Retinal pigment epithelial cell (primary cell): Measurements from ENCODE around the gene BOC.
"Not testable (repeated sequence)": the region's sequence is repeated elsewhere in the genome, so short reads cannot be mapped to it uniquely, and the experiment has no call there.

Experiments used
- DNase-seq: peaks from one replicate; pipeline ENCODE4 v3.0.0-alpha.2; 2010; ENCODE audit warnings: low read depth
- H3K4me3 ChIP-seq: 2 replicates; pipeline ENCODE4 v1.5.1; 2011; ENCODE audit warnings: mild to moderate bottlenecking, low read length, control low read depth, moderate library complexity
- TF ChIP-seq, protein P1 (sequence below): conservative IDR thresholded peaks from 2 replicates; pipeline ENCODE4 v1.5.1; 2011; ENCODE audit warnings: low read depth, low read length, control low read depth, inconsistent platforms

The BOC gene

DNA sequence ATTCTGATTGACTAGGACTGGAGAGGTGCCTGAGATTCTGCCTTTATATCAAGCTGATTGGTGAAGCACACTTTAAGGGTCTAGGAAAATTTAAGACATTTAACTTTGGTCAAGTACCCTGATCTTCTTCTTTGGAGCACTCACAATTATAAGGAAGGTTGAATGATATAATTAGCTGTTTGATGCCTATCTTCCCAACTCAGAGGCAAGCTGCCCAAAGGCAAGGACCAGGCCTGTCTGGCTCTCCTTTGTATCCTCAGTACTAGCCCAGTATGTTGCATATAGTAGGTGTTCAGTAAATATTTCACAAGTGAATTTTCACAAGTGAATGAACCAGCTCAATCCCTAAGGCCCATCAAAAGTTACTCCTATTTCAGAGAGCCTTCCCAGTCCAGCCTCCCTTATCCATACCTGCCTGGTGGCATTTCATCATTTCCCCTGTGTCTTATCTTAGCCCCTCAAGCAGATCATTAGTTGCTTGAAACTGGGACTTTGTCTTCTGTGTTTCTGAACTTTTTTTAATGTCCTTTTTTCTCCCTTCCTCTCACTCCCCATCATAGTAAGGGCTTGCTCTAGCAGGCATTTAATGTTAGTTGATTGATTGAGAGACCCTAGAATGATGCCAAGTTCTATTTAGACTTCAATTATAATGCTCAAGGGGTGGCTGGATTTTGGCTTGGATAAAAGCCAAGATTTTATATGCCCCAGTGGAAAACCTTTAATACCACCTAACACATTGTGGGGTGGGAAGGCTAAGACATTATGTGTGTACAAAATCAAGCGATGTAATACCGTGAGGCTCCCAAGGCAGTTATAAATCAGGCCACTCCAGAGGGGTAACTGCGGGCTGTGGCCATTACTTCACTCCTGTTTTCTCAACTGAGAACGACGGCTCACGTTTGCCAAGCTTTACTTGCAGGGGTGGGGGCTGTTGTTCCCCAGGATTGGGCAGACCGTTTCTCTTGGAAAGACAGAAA lies 43.2 kb upstream of the BOC start:
- no peak for DNase-seq
- TF ChIP-seq, protein P1, sequence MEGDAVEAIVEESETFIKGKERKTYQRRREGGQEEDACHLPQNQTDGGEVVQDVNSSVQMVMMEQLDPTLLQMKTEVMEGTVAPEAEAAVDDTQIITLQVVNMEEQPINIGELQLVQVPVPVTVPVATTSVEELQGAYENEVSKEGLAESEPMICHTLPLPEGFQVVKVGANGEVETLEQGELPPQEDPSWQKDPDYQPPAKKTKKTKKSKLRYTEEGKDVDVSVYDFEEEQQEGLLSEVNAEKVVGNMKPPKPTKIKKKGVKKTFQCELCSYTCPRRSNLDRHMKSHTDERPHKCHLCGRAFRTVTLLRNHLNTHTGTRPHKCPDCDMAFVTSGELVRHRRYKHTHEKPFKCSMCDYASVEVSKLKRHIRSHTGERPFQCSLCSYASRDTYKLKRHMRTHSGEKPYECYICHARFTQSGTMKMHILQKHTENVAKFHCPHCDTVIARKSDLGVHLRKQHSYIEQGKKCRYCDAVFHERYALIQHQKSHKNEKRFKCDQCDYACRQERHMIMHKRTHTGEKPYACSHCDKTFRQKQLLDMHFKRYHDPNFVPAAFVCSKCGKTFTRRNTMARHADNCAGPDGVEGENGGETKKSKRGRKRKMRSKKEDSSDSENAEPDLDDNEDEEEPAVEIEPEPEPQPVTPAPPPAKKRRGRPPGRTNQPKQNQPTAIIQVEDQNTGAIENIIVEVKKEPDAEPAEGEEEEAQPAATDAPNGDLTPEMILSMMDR, result no peak
- H3K4me3 ChIP-seq, result no peak overlapping the region

DNA sequence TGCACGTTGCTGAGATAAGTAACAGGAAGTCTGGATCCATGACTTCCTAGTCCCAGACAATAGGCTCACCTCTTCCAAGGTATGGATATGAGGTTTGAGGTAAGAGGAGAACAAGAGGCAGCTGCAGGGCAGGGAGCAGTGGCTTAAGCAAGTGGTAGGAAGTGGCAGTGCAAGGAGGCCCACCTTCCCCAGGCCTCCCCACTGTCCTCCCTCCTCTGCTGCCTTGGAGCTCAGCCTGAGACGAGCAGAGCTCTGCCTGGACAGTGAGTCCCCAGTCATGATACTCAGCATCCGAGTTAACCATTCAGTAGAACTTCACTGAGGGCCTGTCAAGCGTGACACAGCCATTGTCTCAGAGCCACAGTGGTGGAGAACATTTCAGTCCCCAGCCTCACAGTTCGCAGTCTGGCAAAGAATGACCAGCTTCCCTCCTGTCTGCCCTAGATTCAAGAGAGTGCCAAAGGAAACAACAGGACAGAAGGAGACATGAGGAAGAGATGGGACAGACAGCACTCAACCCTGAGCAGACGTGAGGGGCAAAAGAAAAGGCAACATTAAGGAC lies 41.4 kb upstream of the BOC start:
- H3K4me3 ChIP-seq, result no peak overlapping the region
- no peak for DNase-seq
- TF ChIP-seq, protein P1, result no peak

DNA sequence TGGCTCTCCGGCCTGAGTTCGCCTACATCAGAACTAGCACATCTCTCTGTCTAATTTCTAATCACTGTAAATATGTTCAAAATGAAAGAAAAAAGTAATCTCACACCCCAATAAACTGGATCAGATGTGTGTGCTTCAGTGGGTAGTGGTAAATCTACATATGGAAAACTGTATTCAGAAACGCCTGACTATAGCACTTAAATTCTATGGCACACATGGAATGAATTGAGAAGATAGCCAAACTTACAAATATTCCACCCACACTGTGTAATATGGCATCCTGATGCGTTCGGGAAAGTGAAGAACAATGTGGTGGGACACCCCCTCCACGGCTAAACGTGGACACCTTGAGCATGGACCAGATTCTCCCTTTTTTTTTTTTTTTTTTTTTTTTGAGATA lies 40.6 kb upstream of the BOC start:
- H3K4me3 ChIP-seq, result no peak overlapping the region
- TF ChIP-seq, protein P1, result no peak
- DNase-seq, result no peak

DNA sequence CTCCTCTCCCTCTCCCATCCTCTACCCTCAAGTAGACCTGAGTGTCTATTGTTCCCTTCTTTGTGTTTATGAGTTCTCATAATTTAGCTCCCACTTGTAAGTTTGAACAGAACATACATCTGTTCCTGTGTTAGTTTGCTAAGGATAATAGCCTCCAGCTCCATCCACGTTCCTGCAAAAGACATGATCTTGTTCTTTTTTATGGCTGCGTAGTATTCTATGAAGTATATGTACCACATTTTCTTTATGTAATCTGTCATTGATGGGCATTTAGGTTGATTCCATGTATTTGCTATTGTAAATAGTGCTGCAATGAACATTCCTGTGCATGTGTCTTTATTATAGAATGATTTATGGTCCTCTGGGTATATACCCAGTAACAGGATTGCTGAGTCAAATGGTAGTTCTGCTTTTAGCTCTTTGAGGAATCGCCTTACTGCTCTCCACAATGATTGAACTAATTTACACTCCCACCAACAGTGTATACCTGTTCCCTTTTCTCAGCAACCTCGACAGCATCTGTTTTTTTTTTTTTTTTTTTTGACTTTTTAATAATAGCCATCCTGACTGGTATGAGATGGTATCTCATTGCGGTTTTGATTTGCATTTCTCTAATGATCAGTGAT lies 39.6 kb upstream of the BOC start:
- DNase-seq, H3K4me3 ChIP-seq: not testable (repeated sequence)

DNA sequence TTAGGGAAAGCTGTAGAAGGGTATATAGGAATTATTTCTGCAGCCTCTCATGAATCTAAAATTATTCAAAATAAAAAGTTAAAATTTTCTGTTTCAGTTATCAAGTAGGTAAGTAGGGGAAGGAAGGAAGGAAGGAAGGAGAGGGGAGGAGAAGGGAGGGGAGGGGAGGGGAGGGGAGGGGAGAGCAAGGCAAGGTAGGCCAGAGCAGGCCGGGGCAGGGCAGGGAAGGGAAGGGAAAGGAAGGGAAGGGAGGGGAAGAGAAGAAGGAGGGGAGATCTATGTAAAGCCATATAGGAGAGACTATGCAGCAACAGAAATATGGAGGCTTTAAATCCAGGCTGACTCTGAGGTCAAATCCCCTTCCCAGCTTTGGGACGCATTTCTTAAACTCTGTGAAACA lies 38.3 kb upstream of the BOC start:
- TF ChIP-seq, protein P1, result no peak
- DNase-seq, result no peak
- H3K4me3 ChIP-seq, result no peak overlapping the region

DNA sequence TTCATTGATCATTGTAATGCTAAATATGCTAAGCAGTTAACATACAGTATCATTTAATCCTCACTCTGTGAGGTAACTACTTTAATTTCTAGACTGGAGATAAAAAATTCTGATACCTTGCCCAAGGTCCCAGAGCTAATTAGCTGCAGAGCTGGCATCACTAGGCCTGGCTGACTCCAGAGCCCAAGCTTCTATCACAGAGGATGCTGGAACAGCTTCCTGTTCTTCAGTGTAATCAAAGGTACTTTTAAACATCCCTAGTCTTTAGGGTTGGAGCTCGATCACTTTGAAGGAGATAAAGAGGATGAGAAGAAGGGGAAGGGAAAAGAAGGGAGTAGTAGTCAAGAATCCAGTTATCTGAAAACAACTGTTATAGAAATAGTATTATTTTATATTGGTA lies 37.1 kb upstream of the BOC start:
- no peak overlapping the region for H3K4me3 ChIP-seq
- TF ChIP-seq, protein P1, result no peak
- DNase-seq, result no peak

DNA sequence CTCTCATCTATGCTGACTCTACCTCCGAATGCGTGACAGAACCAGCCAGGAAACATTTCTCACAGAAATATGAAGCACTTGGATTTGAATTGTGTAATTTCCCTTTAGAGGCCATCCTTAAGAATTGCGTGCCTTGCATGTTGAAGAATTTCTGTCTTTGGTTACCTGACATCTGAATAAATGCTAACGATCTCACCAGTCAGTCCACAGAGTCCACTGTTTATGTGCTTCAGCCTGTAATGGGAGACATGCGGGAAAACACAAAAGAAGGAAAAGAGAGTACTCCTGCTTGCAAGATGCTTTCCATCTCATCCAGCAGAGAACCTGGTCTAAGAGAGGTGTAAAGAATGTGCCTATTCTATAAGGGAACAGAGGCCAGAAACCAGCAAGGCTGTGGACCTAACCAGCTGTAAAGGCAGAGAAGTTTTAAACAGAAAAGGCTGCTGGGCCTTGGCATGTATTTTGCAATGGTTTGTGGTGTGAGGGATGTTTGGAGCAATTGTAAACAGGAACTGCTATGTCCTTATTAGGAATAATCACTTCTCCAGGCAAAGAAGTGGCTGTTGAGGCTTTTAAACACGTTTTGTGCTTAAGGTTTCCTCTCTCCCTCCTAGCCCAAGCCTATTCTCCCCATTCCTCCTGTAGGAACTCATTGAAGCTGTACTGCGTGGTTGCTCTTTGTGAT lies 36.4 kb upstream of the BOC start:
- DNase-seq, result no peak
- TF ChIP-seq, protein P1, result no peak

More for the DNA sequence above, 36.4 kb upstream of the BOC start:
- H3K4me3 ChIP-seq, result no peak overlapping the region
